OCI-LY7 (cell line): Measurements from ENCODE around the gene RNF213. TPM values are rescaled to one million over a fixed set of nuclear protein-coding genes. Genes with fewer than 3 reads are reported as not detected.

ENCODE experiments used
- BruUV-seq: library from RNA; stranded (reverse); fragments of 400-500 nt; replicated peaks from 2 replicates; lab custom pipeline; 2021; lab: Mats Ljungman, UMichigan
- CTCF ChIA-PET: fragments of 300-600 bp; sonication (Branson Sonifier 250); formaldehyde crosslinking; loops from one replicate; lab custom pipeline; 2022; ENCODE audit warnings: antibody characterized with exemption; ENCODE audit not compliant: unreplicated experiment; lab: Charles Lee
- POLR2A ChIA-PET: fragments of 300-600 bp; sonication (Branson Sonifier 250); formaldehyde crosslinking; loops from one replicate; lab custom pipeline; 2022; ENCODE audit warnings: antibody characterized with exemption; lab: Charles Lee
- DNase-seq: peaks from one replicate; pipeline ENCODE4 v3.0.0-alpha.2; 2015; ENCODE audit warnings: low spot score
- H2AFZ ChIP-seq: fragments of 200-600 bp; sonication (generic), shearing (Covaris generic); 2 replicates; pipeline ENCODE4 v1.6.1; 2014; ENCODE audit warnings: mild to moderate bottlenecking, antibody characterized with exemption, low read length, moderate library complexity
- H3K27ac ChIP-seq: fragments of 200-600 bp; sonication (generic); 2 replicates; pipeline ENCODE4 v1.5.1; 2014; ENCODE audit warnings: mixed run types, low read depth, mild to moderate bottlenecking, moderate library complexity, low read length, inconsistent platforms; ENCODE audit not compliant: poor library complexity, severe bottlenecking
- H3K36me3 ChIP-seq: fragments of 200-600 bp; sonication (generic); 2 replicates; pipeline ENCODE4 v1.6.1; 2014; ENCODE audit warnings: mild to moderate bottlenecking, antibody characterized with exemption, low read length, moderate library complexity, mixed read lengths; ENCODE audit not compliant: insufficient read depth
- H3K4me1 ChIP-seq: fragments of 200-600 bp; sonication (generic); 2 replicates; pipeline ENCODE4 v1.5.1; 2014; ENCODE audit warnings: mild to moderate bottlenecking, low read length; ENCODE audit not compliant: insufficient read depth, poor library complexity, severe bottlenecking
- H3K4me2 ChIP-seq: fragments of 200-600 bp; sonication (generic); 2 replicates; pipeline ENCODE4 v1.6.1; 2014; ENCODE audit warnings: mild to moderate bottlenecking, low read length
- H3K4me3 ChIP-seq: fragments of 200-600 bp; sonication (generic); 2 replicates; pipeline ENCODE4 v1.5.1; 2014; ENCODE audit warnings: mild to moderate bottlenecking, low read depth, low read length; ENCODE audit not compliant: poor library complexity, severe bottlenecking
- H3K79me2 ChIP-seq: fragments of 200-600 bp; sonication (generic); 2 replicates; pipeline ENCODE4 v1.6.1; 2016; ENCODE audit warnings: low read depth, mild to moderate bottlenecking, low read length, moderate library complexity, mixed read lengths; ENCODE audit not compliant: insufficient read depth
- H3K9me2 ChIP-seq: fragments of 200-600 bp; sonication (generic); 2 replicates; pipeline ENCODE4 v1.6.1; 2016; ENCODE audit warnings: mild to moderate bottlenecking, low read length, mixed read lengths; ENCODE audit not compliant: insufficient read depth
- H3K9me3 ChIP-seq: fragments of 200-600 bp; sonication (generic); 2 replicates; pipeline ENCODE4 v1.6.1; 2014; ENCODE audit warnings: mild to moderate bottlenecking, mixed run types, low read length, mixed read lengths
- H4K20me1 ChIP-seq: fragments of 200-600 bp; sonication (generic); 2 replicates; pipeline ENCODE4 v1.6.1; 2014; ENCODE audit warnings: mild to moderate bottlenecking, antibody characterized with exemption, low read length, moderate library complexity, mixed read lengths; ENCODE audit not compliant: insufficient read depth
- CTCF ChIP-seq: fragments of 200-600 bp; sonication (generic); conservative IDR thresholded peaks from 2 replicates; pipeline ENCODE4 v1.5.1; 2014; ENCODE audit warnings: mild to moderate bottlenecking, antibody characterized with exemption, low read length, moderate library complexity, mixed read lengths
- EZH2phosphoT487 ChIP-seq: fragments of 200-600 bp; sonication (generic); IDR thresholded peaks from 2 replicates; pipeline ENCODE4 v1.6.1; 2018; ENCODE audit warnings: low read depth, borderline replicate concordance, mild to moderate bottlenecking, mixed run types, antibody characterized with exemption, low read length, moderate library complexity, mixed read lengths
- intact Hi-C: fragments of 100-400 bp; cut with micrococcal nuclease; formaldehyde crosslinking; loops from one replicate; pipeline ENCODE4 v1.10.0; 2022; ENCODE audit not compliant: unreplicated experiment
- total RNA-seq, 2 experiments: library from RNA; depleted of rRNA in 1 of 2; stranded (reverse); fragments of >200 nt in 1 of 2; shearing (Covaris generic) in 1 of 2; gene quantifications; 2 replicates each; pipeline ENCODE4 v1.2.3, GENCODE V29; 2014 to 2022

Gene RNF213
- total RNA-seq, 2 experiments from 2014 or later: 58.8 to 68.6 TPM

GRCh38 chr17:80347536-80347935 lies 86.9 kb downstream of the RNF213 start:
- H2AFZ ChIP-seq: no peak overlapping the region
- TF ChIP-seq CTCF (no peak), EZH2phosphoT487 (no peak)
- H3K79me2 ChIP-seq: no peaks in the 10 kb centered on the region
- H4K20me1 ChIP-seq: no peaks in the 10 kb centered on the region
- DNase-seq: no peak
- CTCF ChIA-PET: no interaction called here
- H3K27ac ChIP-seq: no peak overlapping the region
- intact Hi-C loops: no loop called here
- no TSS peak for BruUV-seq
- peaks cover 41% of the 10 kb centered on the region for H3K36me3 ChIP-seq
- no peaks in the 10 kb centered on the region for H3K9me2 ChIP-seq
- H3K4me2 ChIP-seq: no peak overlapping the region
- H3K4me1 ChIP-seq: no peaks in the 10 kb centered on the region
- H3K4me3 ChIP-seq: no peak overlapping the region
- POLR2A ChIA-PET: no interaction called here
- H3K9me3 ChIP-seq: no peaks in the 10 kb centered on the region

DNA sequence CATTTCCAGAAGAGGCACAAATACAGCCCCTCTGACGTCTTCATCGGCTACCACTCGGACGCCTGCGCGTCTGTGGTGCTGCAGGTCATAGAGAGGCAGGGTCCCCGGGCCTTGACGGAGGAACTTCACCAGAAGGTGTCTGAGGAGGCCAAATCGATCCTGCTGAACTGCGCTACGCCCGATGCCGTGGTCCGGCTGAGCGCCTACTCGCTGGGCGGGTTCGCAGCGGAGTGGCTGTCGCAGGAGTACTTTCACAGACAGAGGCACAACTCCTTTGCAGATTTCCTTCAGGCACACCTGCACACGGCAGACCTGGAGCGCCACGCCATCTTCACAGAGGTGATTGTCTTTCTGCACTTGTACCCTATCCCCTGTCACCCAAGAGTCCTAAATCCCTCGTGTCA lies 87.3 kb downstream of the RNF213 start:
- Histone ChIP-seq H3K79me2 (no peaks in the 10 kb centered on the region), H3K4me3 (no peak overlapping the region), H3K36me3 (peaks cover 42% of the 10 kb centered on the region), H4K20me1 (no peaks in the 10 kb centered on the region), H3K4me1 (no peaks in the 10 kb centered on the region), H3K4me2 (no peak overlapping the region), H3K9me3 (no peaks in the 10 kb centered on the region), H3K9me2 (no peaks in the 10 kb centered on the region), H3K27ac (no peak overlapping the region), H2AFZ (no peak overlapping the region)
- ChIA-PET CTCF (no interaction called here), POLR2A (no interaction called here)
- BruUV-seq: no TSS peak
- DNase-seq: no peak
- intact Hi-C loops: no loop called here
- TF ChIP-seq CTCF: no peak
- no peak for TF ChIP-seq EZH2phosphoT487

DNA sequence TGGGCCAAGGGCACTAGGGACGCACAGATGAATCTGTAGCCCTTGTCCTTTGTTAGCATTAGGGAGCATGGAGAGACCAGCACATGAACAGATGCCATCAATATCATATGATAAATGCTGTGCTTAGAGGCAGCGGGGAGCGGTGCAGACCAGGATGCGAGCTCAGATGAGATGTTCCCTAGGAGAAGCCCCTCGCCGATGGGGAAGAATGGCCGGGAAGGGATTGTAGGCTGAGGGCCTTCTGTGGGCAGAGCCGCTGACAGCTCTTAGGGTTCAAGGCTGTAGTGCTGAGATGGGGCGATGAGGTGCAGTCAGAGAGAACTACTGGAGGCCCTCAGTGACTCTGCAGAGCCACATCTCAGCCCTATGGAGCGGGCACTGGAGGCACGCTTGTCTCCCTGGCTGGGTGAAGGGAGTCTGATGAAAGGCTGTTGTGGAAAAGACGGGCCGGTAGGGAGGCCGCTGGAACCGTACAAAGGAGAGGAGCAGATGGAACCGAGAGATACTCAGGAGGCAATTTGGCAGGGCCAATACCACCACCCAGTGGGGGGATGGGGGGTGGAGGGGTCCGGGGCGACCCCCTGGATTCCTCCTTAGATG lies 88.0 kb downstream of the RNF213 start:
- no peaks in the 10 kb centered on the region for H3K4me1 ChIP-seq
- no peaks in the 10 kb centered on the region for H4K20me1 ChIP-seq
- H2AFZ ChIP-seq: no peak overlapping the region
- no peak overlapping the region for H3K4me3 ChIP-seq
- no peak overlapping the region for H3K27ac ChIP-seq
- no peaks in the 10 kb centered on the region for H3K9me2 ChIP-seq
- no peak for DNase-seq
- no peaks in the 10 kb centered on the region for H3K79me2 ChIP-seq
- H3K36me3 ChIP-seq: peaks cover 35% of the 10 kb centered on the region
- ChIA-PET POLR2A (no interaction called here), CTCF (no interaction called here)
- H3K4me2 ChIP-seq: no peak overlapping the region
- intact Hi-C loops: no loop called here
- no peaks in the 10 kb centered on the region for H3K9me3 ChIP-seq
- no peak for TF ChIP-seq EZH2phosphoT487
- no peak for TF ChIP-seq CTCF
- no TSS peak for BruUV-seq
